ENCODE results near the gene NENF.
"Not testable (repeated sequence)": the region's sequence is repeated elsewhere in the genome, so short reads cannot be mapped to it uniquely, and the experiment has no call there.

NENF gene

DNA sequence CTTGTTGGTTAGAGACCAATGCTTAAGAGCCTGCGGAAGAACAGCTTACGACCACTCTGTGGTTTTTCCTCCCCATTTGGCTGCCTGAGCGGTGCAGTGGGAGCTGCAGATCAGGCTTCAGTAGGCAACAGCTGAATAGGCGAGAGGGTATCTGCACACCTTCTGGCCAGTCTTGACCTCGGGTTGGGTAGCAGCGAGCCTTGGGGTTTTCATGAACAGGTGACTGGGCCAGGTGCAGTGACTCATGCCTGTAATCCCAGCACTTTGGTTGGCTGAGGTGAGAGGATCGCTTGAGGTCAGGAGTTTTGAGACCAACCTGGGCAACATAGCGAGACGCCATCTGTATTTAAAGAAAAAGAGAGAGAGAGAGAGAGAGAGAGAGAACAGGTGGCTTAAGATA is 41.0 kb downstream of the NENF start:
- DNase-seq (ENCODE audit: extremely low spot score), result no peak
- ChIA-PET CTCF (interaction anchor here (1.5 kb wide), 1 partner anchor 18 kb away, joined by 7 read pairs; no protein-coding TSS in a partner anchor), POLR2A (interaction anchor here (1.9 kb wide), 1 partner anchor 135 kb away, joined by 6 read pairs; the partner anchor contains the start of gene ATF3)
- TF ChIP-seq FOXA1 (IDR thresholded peaks at IDR 0.05), result no peak
- TF ChIP-seq ELF4 (IDR thresholded peaks at IDR 0.05), result no peak
- no peak for TF ChIP-seq L3MBTL2 (conservative IDR thresholded peaks at IDR 0.05)
- no peak for TF ChIP-seq CTBP1 (IDR thresholded peaks at IDR 0.05; ENCODE audit: borderline replicate concordance)
- no peak for TF ChIP-seq ZNF384 (IDR thresholded peaks at IDR 0.05)
- no peak for TF ChIP-seq SUZ12 (IDR thresholded peaks at IDR 0.05)
- TF ChIP-seq BHLHE40 (IDR thresholded peaks at IDR 0.05; ENCODE audit: borderline replicate concordance), result no peak

DNA sequence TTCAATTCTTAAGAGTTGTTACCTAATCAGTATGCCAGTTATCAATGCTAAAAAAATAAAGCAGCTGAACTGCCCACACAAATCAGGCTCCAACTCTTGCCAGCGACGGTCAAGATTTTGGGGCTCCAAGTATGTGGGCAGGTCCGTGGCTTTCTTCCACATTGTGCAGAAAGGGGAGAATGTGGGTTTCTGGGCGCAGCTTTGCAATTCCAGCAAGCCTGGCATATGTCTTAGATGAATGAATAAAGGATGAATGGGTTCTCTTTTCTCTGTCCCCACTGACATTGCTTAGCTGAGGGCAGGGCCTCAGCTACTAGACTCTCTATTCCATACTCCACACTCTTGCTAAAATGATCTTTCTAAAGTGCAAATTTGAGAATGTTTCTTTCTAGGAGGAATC is 42.4 kb downstream of the NENF start:
- TF ChIP-seq ELF4 (IDR thresholded peaks at IDR 0.05) (no peak), FOXA1 (IDR thresholded peaks at IDR 0.05) (no peak), CTBP1 (IDR thresholded peaks at IDR 0.05; ENCODE audit: borderline replicate concordance) (no peak), SP1 (IDR thresholded peaks at IDR 0.05) (no peak), ZNF384 (IDR thresholded peaks at IDR 0.05) (no peak), L3MBTL2 (conservative IDR thresholded peaks at IDR 0.05) (no peak), LEF1 (IDR thresholded peaks at IDR 0.05; ENCODE audit: borderline replicate concordance) (no peak), SUZ12 (IDR thresholded peaks at IDR 0.05) (no peak), ARNT (IDR thresholded peaks at IDR 0.05) (no peak)
- TF ChIP-seq, protein P1, sequence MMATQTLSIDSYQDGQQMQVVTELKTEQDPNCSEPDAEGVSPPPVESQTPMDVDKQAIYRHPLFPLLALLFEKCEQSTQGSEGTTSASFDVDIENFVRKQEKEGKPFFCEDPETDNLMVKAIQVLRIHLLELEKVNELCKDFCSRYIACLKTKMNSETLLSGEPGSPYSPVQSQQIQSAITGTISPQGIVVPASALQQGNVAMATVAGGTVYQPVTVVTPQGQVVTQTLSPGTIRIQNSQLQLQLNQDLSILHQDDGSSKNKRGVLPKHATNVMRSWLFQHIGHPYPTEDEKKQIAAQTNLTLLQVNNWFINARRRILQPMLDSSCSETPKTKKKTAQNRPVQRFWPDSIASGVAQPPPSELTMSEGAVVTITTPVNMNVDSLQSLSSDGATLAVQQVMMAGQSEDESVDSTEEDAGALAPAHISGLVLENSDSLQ (IDR thresholded peaks at IDR 0.05), result no peak
- ChIA-PET POLR2A (no interaction called here), CTCF (no interaction called here)
- no peak for DNase-seq (ENCODE audit: extremely low spot score)

DNA sequence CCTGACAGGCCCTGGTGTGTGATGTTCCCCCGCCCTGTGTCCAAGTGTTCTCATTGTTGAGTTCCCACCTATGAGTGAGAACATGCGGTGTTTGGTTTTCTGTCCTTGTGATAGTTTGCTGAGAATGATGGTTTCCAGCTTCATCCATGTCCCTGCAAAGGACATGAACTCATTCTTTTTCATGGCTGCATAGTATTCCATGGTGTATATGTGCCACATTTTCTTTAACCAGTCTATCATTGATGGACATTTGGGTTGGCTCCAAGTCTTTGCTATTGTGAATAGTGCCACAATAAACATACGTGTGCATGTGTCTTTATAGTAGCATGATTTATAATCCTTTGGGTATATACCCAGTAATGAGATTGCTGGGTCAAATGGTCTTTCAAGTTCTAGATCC is 43.1 kb downstream of the NENF start:
- CTCF ChIA-PET, result interaction anchor here (2.1 kb wide), 1 partner anchor 121 kb away, joined by 7 read pairs; no protein-coding TSS in a partner anchor
- DNase-seq (ENCODE audit: extremely low spot score); POLR2A ChIA-PET: not testable (repeated sequence)

DNA sequence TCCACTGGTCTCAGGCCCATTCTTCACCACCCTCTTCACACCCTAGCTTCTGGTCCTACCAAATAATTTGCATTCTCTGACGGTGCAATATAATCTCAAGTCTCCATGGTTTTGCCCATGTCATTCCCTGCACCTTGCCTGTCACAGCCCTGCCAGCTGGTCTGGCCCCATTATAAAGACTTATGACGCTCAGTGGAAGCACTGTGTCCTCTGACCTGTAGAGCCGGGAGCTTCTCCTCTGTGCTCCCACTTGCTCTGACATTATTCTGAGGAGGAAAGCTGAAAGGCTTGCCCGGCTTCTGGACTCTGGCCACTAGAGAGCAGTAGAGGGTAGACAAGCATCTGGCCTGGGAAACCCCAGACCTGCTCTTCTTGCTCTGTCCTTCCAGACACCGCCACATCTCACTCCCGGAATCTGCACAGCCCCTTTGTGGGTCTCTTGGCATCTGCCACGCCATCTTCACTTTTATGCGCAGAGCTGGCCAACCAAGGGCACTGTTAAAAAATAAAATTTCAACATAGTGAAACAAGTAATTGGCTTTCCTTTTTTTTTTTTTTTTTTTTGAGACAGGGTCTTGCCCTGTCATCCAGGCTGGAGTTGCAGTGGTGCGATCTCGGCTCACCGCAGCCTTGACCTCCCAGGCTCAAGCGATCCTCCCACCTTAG is 44.4 kb downstream of the NENF start:
- ChIA-PET CTCF (interaction anchor here (0.6 to 2.1 kb wide), 21 partner anchors 11 to 1792 kb away, joined by 3 to 9 read pairs (median 5); partner anchors contain the start of gene ATF3), POLR2A (interaction anchor here (1.0 to 4.3 kb wide), 3 partner anchors 118 to 137 kb away, joined by 4 to 51 read pairs (median 4); partner anchors contain the start of gene ATF3)
- TF ChIP-seq SUZ12 (IDR thresholded peaks at IDR 0.05) (no peak), BHLHE40 (IDR thresholded peaks at IDR 0.05; ENCODE audit: borderline replicate concordance) (no peak), FOXA1 (IDR thresholded peaks at IDR 0.05) (no peak), HDGF (IDR thresholded peaks at IDR 0.05; ENCODE audit: borderline replicate concordance) (no peak), L3MBTL2 (conservative IDR thresholded peaks at IDR 0.05) (no peak), FOXM1 (IDR thresholded peaks at IDR 0.05; ENCODE audit: borderline replicate concordance) (no peak), FOXK2 (IDR thresholded peaks at IDR 0.05) (no peak), LEF1 (IDR thresholded peaks at IDR 0.05; ENCODE audit: borderline replicate concordance) (no peak), ZNF384 (IDR thresholded peaks at IDR 0.05) (no peak), ELF4 (IDR thresholded peaks at IDR 0.05) (no peak), CTBP1 (IDR thresholded peaks at IDR 0.05; ENCODE audit: borderline replicate concordance) (no peak), NFRKB (IDR thresholded peaks at IDR 0.05) (no peak)
- TF ChIP-seq, protein P1 (IDR thresholded peaks at IDR 0.05), result no peak
- peak; percentile 97 for DNase-seq (ENCODE audit: extremely low spot score)

DNA sequence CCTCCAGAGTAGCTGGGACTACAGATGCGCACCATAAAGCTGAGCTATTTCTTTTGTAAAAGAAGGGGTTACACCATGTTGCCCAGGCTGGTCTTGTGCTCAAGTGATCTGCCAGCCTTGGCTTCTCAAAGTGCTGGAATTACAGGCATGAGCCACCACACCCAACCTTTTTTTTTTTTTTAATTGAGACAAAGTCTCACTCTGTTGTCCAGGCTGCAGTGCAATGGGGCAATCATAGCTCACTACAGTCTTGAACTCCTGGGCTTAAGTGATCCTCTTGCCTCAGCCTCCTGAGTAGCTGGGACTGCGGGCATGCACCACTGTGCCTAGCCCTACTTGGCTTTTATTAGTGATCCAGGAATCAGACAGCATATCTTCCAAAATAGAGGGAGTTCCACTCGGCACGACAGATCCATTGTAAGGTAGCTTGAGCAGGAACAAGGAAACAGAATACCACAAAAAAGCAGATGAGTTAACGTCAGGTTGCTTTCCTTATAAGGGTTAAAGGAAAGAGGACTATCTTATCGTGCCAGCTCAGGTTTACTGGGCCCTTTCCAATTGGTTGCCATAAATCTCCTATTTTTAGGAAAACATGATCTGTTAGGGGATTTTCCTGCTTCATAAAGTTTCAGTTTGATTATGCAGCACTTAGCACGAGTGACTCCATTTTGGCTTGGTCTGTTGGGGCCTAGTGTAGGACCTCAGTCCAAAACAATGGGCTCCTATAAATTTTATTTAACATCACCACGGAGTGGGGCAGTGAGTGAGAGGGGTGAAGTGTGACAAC is 45.2 kb downstream of the NENF start:
- ChIA-PET CTCF (interaction anchor here (0.6 to 2.1 kb wide), 15 partner anchors 11 to 1792 kb away, joined by 3 to 9 read pairs (median 6); partner anchors contain the start of gene ATF3), POLR2A (interaction anchor here (1.0 to 4.3 kb wide), 3 partner anchors 117 to 136 kb away, joined by 4 to 51 read pairs (median 4); partner anchors contain the start of gene ATF3)
- TF ChIP-seq CTBP1 (IDR thresholded peaks at IDR 0.05; ENCODE audit: borderline replicate concordance), result no peak
- TF ChIP-seq FOXA1 (IDR thresholded peaks at IDR 0.05), result no peak
- no peak for TF ChIP-seq L3MBTL2 (conservative IDR thresholded peaks at IDR 0.05)
- no peak for TF ChIP-seq SUZ12 (IDR thresholded peaks at IDR 0.05)
- no peak for TF ChIP-seq TARDBP (IDR thresholded peaks at IDR 0.05)
- no peak for TF ChIP-seq BHLHE40 (IDR thresholded peaks at IDR 0.05; ENCODE audit: borderline replicate concordance)
- TF ChIP-seq ZNF384 (IDR thresholded peaks at IDR 0.05), result no peak
- no peak for TF ChIP-seq FOXK2 (IDR thresholded peaks at IDR 0.05)
- no peak for TF ChIP-seq ELF4 (IDR thresholded peaks at IDR 0.05)
- TF ChIP-seq ARNT (IDR thresholded peaks at IDR 0.05), result no peak
- no peak for TF ChIP-seq NFRKB (IDR thresholded peaks at IDR 0.05)
- no peak for TF ChIP-seq HDGF (IDR thresholded peaks at IDR 0.05; ENCODE audit: borderline replicate concordance)
- no peak for TF ChIP-seq SP1 (IDR thresholded peaks at IDR 0.05)
- TF ChIP-seq, protein P1 (IDR thresholded peaks at IDR 0.05), result no peak
- TF ChIP-seq LEF1 (IDR thresholded peaks at IDR 0.05; ENCODE audit: borderline replicate concordance), result no peak
- no peak for TF ChIP-seq FOXM1 (IDR thresholded peaks at IDR 0.05; ENCODE audit: borderline replicate concordance)
- no peak for DNase-seq (ENCODE audit: extremely low spot score)

All from HEK293T (cell line).